Astrocyte (in vitro differentiated cells and primary cell): Measurements from ENCODE around the gene ING4.

Experiments used
- CTCF ChIP-seq: IDR thresholded peaks from 2 replicates; pipeline ENCODE4 v1.5.1; 2011; ENCODE audit warnings: low read depth, mild to moderate bottlenecking, inconsistent platforms, low read length, moderate library complexity; ENCODE audit not compliant: insufficient read depth
- EZH2 ChIP-seq: IDR thresholded peaks from 2 replicates; pipeline ENCODE4 v1.6.1; 2012; ENCODE audit warnings: mild to moderate bottlenecking, low read length, inconsistent platforms; ENCODE audit not compliant: insufficient read depth

GRCh38 chr12:6644903-6645302 is 18.0 kb downstream of the ING4 start:
- TF ChIP-seq CTCF (no peak), EZH2 (no peak)
